GM12892 (cell line): Measurements from ENCODE around the gene DAP. TPM values are rescaled to one million over a fixed set of nuclear protein-coding genes. Genes with fewer than 3 reads are reported as not detected.
A peak's percentile ranks its signal among the peaks of the same experiment; 100 is the strongest.
"Not testable (repeated sequence)": the region's sequence is repeated elsewhere in the genome, so short reads cannot be mapped to it uniquely, and the experiment has no call there.

Source experiments
- DNase-seq: peaks from one replicate; pipeline ENCODE4 v3.0.0; 2011; ENCODE audit not compliant: insufficient read length
- FAIRE-seq: peaks from 2 replicates; lab custom pipeline; 2011; peaks lifted over from hg19 to GRCh38; lab: Jason Lieb, UNC
- POLR2A ChIP-seq: IDR thresholded peaks from 2 replicates; pipeline ENCODE4 v1.6.1; 2011; ENCODE audit warnings: low read depth, low read length, control low read depth
- POLR2AphosphoS5 ChIP-seq: IDR thresholded peaks from 2 replicates; pipeline ENCODE4 v1.6.1; 2011; ENCODE audit warnings: low read depth, low read length, control low read depth
- TAF1 ChIP-seq: IDR thresholded peaks from 2 replicates; pipeline ENCODE4 v1.6.1; 2011; ENCODE audit warnings: low read depth, mild to moderate bottlenecking, control low read depth, low read length, borderline replicate concordance
- polyA plus RNA-seq: library from polyadenylated mRNA; unstranded; fragments of >200 nt; gene quantifications from one replicate; pipeline ENCODE4 v1.2.1, GENCODE V29; 2012; ENCODE audit warnings: missing spikeins, inconsistent platforms; ENCODE audit not compliant: missing spikeins

The DAP gene
- 54.5 TPM for polyA plus RNA-seq

GRCh38 chr5:10761185-10761932 is at the start of gene DAP:
TSS of gene DAP (minus strand) at chr5:10761234. CDS start at chr5:10761068, 166 bp downstream.
- TF ChIP-seq POLR2AphosphoS5 (0 out of 2 replicates have a peak, but pooled peaks have one; percentile 44), POLR2A (peak; percentile 61), TAF1 (0 out of 2 replicates have a peak, but pooled peaks have one; percentile 32)
- FAIRE-seq (peak; percentile 99), DNase-seq (peak; percentile 81)

GRCh38 chr5:10808347-10809226 is 47.6 kb upstream of the DAP start:
- TF ChIP-seq POLR2A (no peak), TAF1 (no peak), POLR2AphosphoS5 (no peak)
- no peak for DNase-seq
- no peak for FAIRE-seq

GRCh38 chr5:10801931-10802666 is 41.1 kb upstream of the DAP start:
- no peak for DNase-seq
- no peak for FAIRE-seq
- TF ChIP-seq TAF1 (no peak), POLR2A (no peak), POLR2AphosphoS5 (no peak)

GRCh38 chr5:10800852-10801251 is 39.8 kb upstream of the DAP start:
- DNase-seq (no peak), FAIRE-seq (no peak)
- TF ChIP-seq TAF1 (no peak), POLR2AphosphoS5 (no peak), POLR2A (no peak)

GRCh38 chr5:10797261-10797660 is 36.2 kb upstream of the DAP start:
- TF ChIP-seq POLR2AphosphoS5, result no peak
- no peak for TF ChIP-seq TAF1
- TF ChIP-seq POLR2A, result no peak
- DNase-seq (no peak), FAIRE-seq (no peak)

GRCh38 chr5:10793785-10794184 is 32.8 kb upstream of the DAP start:
- no peak for TF ChIP-seq TAF1
- TF ChIP-seq POLR2A, result no peak
- no peak for TF ChIP-seq POLR2AphosphoS5
- no peak for DNase-seq
- FAIRE-seq, result no peak

GRCh38 chr5:10792336-10792735 is 31.3 kb upstream of the DAP start:
- FAIRE-seq (no peak), DNase-seq (no peak)
- TF ChIP-seq POLR2A (no peak), POLR2AphosphoS5 (no peak), TAF1 (no peak)

- no peak for FAIRE-seq
- DNase-seq, result no peak
- no peak for TF ChIP-seq TAF1
- TF ChIP-seq POLR2A, result no peak
- no peak for TF ChIP-seq POLR2AphosphoS5
These were observed 28.7 kb upstream of the DAP start for GRCh38 chr5:10789726-10790125.

- DNase-seq (no peak), FAIRE-seq (no peak)
- TF ChIP-seq POLR2A (no peak), POLR2AphosphoS5 (no peak), TAF1 (no peak)
These were observed 28.0 kb upstream of the DAP start for GRCh38 chr5:10789021-10789420.

GRCh38 chr5:10788358-10788757 is 27.3 kb upstream of the DAP start:
- DNase-seq, result no peak
- FAIRE-seq, result no peak
- TF ChIP-seq TAF1 (no peak), POLR2AphosphoS5 (no peak), POLR2A (no peak)

- DNase-seq (no peak), FAIRE-seq (no peak)
- TF ChIP-seq POLR2A (no peak), TAF1 (no peak), POLR2AphosphoS5 (no peak)
These were observed 25.8 kb upstream of the DAP start for GRCh38 chr5:10786835-10787234.

GRCh38 chr5:10780208-10780607 is 19.2 kb upstream of the DAP start:
- not testable (repeated sequence) for FAIRE-seq, DNase-seq
